Measurements from ENCODE around the gene IGFBP4.

The IGFBP4 gene

GRCh38 chr17:40498281-40499084 lies 55.2 kb downstream of the IGFBP4 start:
- Mint-ChIP-seq H3K27ac (no peak overlapping the region), H3K4me3 (no peak overlapping the region), H3K9me3 (no peaks in the 10 kb centered on the region), H3K36me3 (no peaks in the 10 kb centered on the region), H3K27me3 (no peaks in the 10 kb centered on the region), H3K4me1 (peaks cover 5% of the 10 kb centered on the region)

DNA sequence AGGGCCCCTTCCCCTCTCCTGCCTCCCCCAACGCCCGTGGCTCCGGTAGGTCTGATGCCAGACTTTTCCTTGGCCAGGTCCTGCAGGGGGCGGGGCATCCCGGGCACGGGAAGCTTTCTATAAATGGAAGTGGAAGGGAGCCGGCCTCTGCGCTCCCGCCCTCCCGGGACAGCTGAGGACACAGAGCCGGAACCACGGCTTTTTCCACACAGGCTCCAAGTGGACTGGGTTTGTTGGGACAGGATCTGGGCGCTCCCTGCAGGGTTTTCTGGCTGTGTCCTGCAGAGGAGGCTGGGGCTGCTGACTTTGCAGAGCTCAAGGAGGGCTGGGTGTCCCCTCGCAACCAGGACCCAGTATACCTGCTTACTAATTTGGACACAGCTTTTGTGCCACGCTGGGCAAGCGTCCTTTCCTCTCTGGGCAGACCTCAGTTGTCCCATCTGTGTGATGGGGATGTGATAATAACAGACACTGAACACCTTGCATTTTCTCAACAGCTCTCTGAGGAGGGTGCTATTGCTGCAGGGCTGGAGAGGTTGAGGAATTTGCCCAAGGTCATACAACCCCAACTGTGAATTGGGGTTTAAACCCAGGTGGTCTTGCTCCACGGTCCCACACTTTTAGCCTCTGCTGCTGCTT lies 56.4 kb downstream of the IGFBP4 start:
- Mint-ChIP-seq H3K4me1 (peaks cover 5% of the 10 kb centered on the region), H3K27ac (no peak overlapping the region), H3K36me3 (no peaks in the 10 kb centered on the region), H3K9me3 (no peaks in the 10 kb centered on the region), H3K27me3 (no peaks in the 10 kb centered on the region), H3K4me3 (no peak overlapping the region)

DNA sequence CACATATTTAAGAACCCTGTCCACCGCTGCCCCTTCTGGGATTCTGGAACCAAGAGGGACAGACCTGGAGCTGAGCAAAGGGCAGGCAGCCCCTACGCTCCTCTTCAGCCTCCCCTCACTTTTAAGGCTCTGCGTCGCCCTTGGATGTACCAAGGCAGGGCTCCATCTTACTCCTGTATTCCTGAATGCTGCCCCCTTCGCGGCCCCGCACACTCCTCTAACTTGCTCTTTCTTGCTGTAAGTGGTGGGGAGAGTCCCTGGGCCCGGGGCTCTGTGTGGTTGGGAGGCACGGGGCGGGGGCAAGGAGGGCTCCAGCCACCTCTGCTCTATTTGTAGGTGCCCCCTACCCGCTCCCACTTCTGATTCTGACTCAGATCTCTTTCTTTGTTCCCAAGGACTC lies 56.9 kb downstream of the IGFBP4 start:
- no peaks in the 10 kb centered on the region for H3K36me3 Mint-ChIP-seq
- peak overlapping the region; percentile 68 for H3K27ac Mint-ChIP-seq
- H3K27me3 Mint-ChIP-seq, result no peaks in the 10 kb centered on the region
- peaks cover 6% of the 10 kb centered on the region for H3K4me1 Mint-ChIP-seq
- no peaks in the 10 kb centered on the region for H3K9me3 Mint-ChIP-seq
- H3K4me3 Mint-ChIP-seq, result no peak overlapping the region

DNA sequence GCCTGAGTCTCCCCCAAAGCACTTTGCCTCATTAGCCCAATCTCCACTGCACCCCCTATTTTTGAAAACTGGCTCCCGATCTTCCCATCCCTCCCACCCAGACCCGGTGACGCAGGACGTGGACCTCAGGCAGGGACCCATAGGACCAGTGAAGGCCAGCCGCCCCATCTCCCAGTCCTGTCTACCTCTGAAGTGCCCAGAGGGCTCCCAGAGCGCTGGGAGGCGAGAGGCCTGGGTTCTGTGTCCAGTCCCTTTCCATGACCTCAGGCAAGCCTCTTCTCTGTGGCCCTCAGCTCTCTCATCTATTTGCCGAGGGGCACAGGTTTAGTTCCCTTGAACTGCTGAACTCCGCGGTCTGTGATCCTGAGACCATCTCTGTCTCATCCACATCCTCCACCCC lies 57.5 kb downstream of the IGFBP4 start:
- Mint-ChIP-seq H3K4me1 (peaks cover 11% of the 10 kb centered on the region), H3K4me3 (no peak overlapping the region), H3K36me3 (no peaks in the 10 kb centered on the region), H3K9me3 (no peaks in the 10 kb centered on the region), H3K27ac (no peak overlapping the region), H3K27me3 (no peaks in the 10 kb centered on the region)

DNA sequence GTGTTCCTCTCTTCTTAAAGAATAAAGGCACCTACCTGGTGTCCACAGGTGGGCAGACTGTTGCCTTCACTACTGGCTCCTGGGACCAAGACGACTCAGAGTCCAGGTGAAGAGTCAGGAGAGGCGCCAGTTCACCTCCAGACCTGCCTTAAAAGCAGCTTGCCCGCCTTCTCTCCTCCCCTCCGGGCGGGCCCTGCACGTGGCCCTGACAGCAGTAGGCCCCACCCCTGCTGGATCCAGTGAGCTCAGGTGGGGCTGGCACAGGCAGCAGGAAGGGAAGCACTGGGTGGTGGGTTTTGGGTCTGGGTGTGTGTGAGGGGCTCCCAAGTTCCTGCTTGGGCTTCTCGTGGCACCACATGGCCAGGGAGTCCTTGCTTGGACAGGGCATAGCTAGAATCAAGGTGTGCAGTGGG lies 58.3 kb downstream of the IGFBP4 start, which contains the start of gene TNS4:
Gene TNS4 (minus strand): TSS at position 125 of the 413 bp plus-strand sequence. CDS start 5,198 bp downstream, outside the sequence.
- H3K9me3 Mint-ChIP-seq, result no peaks in the 10 kb centered on the region
- no peaks in the 10 kb centered on the region for H3K27me3 Mint-ChIP-seq
- H3K36me3 Mint-ChIP-seq, result no peaks in the 10 kb centered on the region
- peaks cover 15% of the 10 kb centered on the region for H3K4me1 Mint-ChIP-seq
- H3K27ac Mint-ChIP-seq, result peak within 1 kb of the TSS; percentile 68
- H3K4me3 Mint-ChIP-seq, result no peak within 1 kb of the TSS

GRCh38 chr17:40502716-40503115 lies 59.5 kb downstream of the IGFBP4 start:
- H3K27ac Mint-ChIP-seq, result no peak overlapping the region
- H3K27me3 Mint-ChIP-seq, result no peaks in the 10 kb centered on the region
- H3K4me3 Mint-ChIP-seq, result no peak overlapping the region
- H3K4me1 Mint-ChIP-seq, result peaks cover 15% of the 10 kb centered on the region
- no peaks in the 10 kb centered on the region for H3K36me3 Mint-ChIP-seq
- H3K9me3 Mint-ChIP-seq, result no peaks in the 10 kb centered on the region

DNA sequence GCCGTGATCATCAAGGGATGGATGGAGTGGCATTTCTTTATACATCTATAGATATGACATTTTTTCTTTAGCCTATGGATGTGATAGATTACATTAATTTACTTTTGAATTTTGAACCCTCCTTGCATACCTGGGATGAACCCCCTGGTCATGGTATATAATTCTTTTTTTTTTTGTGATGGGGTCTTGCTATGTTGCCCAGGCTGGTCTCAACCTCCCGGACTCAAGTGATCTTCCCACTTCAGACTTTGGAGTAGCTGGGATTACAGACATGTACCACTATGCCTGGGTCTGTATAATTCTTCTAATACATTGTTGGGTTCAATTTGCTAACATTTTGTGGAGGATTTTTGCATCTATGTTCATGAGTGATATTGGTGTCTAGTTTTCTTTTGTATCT lies 59.9 kb downstream of the IGFBP4 start:
- no peaks in the 10 kb centered on the region for H3K36me3 Mint-ChIP-seq

DNA sequence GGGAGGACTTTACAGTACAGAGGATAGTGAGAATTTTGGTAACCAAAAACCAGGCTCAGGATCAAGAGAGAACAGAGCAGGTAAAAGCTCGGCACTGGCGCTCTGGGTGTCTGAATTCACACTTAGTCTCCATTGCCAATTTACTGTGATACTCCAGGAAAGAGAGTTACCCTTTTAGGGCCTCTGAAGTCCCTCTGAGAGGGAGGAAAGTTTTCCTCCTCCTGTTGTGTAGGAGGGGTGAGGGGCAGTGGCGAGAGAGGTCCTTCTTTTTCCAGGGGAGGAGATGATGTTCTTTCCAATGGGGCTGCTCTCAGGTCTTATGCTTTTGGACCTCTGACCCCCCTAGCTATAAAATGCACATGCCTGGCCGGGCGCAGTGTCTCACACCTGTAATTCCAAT lies 63.5 kb downstream of the IGFBP4 start:
- Mint-ChIP-seq H3K9me3 (no peaks in the 10 kb centered on the region), H3K27me3 (no peaks in the 10 kb centered on the region), H3K4me1 (peaks cover 10% of the 10 kb centered on the region), H3K36me3 (no peaks in the 10 kb centered on the region), H3K4me3 (no peak overlapping the region), H3K27ac (no peak overlapping the region)

More for the DNA sequence above, 59.9 kb downstream of the IGFBP4 start:
- H3K4me3 Mint-ChIP-seq, result no peak overlapping the region
- no peaks in the 10 kb centered on the region for H3K27me3 Mint-ChIP-seq
- H3K9me3 Mint-ChIP-seq, result no peaks in the 10 kb centered on the region
- no peak overlapping the region for H3K27ac Mint-ChIP-seq
- peaks cover 15% of the 10 kb centered on the region for H3K4me1 Mint-ChIP-seq

All from activated naive CD4-positive, alpha-beta T cell treated with anti-CD3 and anti-CD28 coated beads, Interleukin-2, amount 50 U/mL, for 24 hours (primary cell).